NCI-H1092 treated with DMSO at 0.1 percent for 48 hours (cell line): ENCODE measurements around the gene FRYL.

ENCODE experiments used
- DNase-seq: peaks from one replicate; lab custom pipeline; 2025; lab: John Stamatoyannopoulos, UW

FRYL gene

GRCh38 chr4:48556268-48556667 lies 223.8 kb downstream of the FRYL start:
- no peak for DNase-seq

- no peak for DNase-seq
These were observed 225.5 kb downstream of the FRYL start for GRCh38 chr4:48554606-48555005.

- no peak for DNase-seq
These were observed 226.4 kb downstream of the FRYL start for GRCh38 chr4:48553720-48554119.

GRCh38 chr4:48546336-48546735 lies 233.7 kb downstream of the FRYL start:
- peak; percentile 1 for DNase-seq

- no peak for DNase-seq
These were observed 236.3 kb downstream of the FRYL start for GRCh38 chr4:48543796-48544195.

GRCh38 chr4:48542888-48543287 lies 237.2 kb downstream of the FRYL start:
- DNase-seq, result no peak

GRCh38 chr4:48539597-48539996 lies 240.5 kb downstream of the FRYL start:
- DNase-seq, result no peak

GRCh38 chr4:48538358-48538757 lies 241.7 kb downstream of the FRYL start:
- no peak for DNase-seq

GRCh38 chr4:48526406-48526805 lies 253.7 kb downstream of the FRYL start:
- no peak for DNase-seq

GRCh38 chr4:48518143-48518542 lies 261.9 kb downstream of the FRYL start:
- no peak for DNase-seq

GRCh38 chr4:48509543-48509942 lies 270.5 kb downstream of the FRYL start:
- no peak for DNase-seq

- no peak for DNase-seq
These were observed 273.4 kb downstream of the FRYL start for GRCh38 chr4:48506716-48507115.

- DNase-seq, result no peak
These were observed 275.7 kb downstream of the FRYL start for GRCh38 chr4:48504352-48504751.

GRCh38 chr4:48504026-48504330 lies 276.1 kb downstream of the FRYL start:
- no peak for DNase-seq

GRCh38 chr4:48503233-48504025 lies 276.6 kb downstream of the FRYL start:
- no peak for DNase-seq

GRCh38 chr4:48499551-48500066 lies 280.5 kb downstream of the FRYL start:
- no peak for DNase-seq

GRCh38 chr4:48498895-48499294 lies 281.2 kb downstream of the FRYL start:
- no peak for DNase-seq

GRCh38 chr4:48495941-48496340 lies 284.1 kb downstream of the FRYL start:
- no peak for DNase-seq

- no peak for DNase-seq
These were observed 286.5 kb downstream of the FRYL start for GRCh38 chr4:48493452-48494100.

- no peak for DNase-seq
These were observed 288.4 kb downstream of the FRYL start for GRCh38 chr4:48491514-48492176.

GRCh38 chr4:48490680-48491513 lies 289.2 kb downstream of the FRYL start:
- no peak for DNase-seq

GRCh38 chr4:48490012-48490679 lies 289.9 kb downstream of the FRYL start, which contains the start of gene ZAR1:
ZAR1 (plus strand) TSS chr4:48490252; CDS start chr4:48490292, 40 bp downstream.
- DNase-seq, result peak; percentile 34
